ENCODE measurements around the gene COMMD6.

Gene COMMD6

GRCh38 chr13:75533861-75534260 is 3.8 kb downstream of the COMMD6 start:
- TF ChIP-seq EZH2 (IDR thresholded peaks at IDR 0.05; ENCODE audit: borderline replicate concordance, low read length) (no peak), CTCF (IDR thresholded peaks at IDR 0.05; ENCODE audit: low read length) (no peak)
- H2AFZ ChIP-seq (ENCODE audit: low read length): no peak overlapping the region
- H3K79me2 ChIP-seq (ENCODE audit: insufficient read depth, low read length): peaks cover 7% of the 10 kb centered on the region; the same call in 1 of the 2 replicates
- H3K9ac ChIP-seq (ENCODE audit: low read length): no peak overlapping the region
- peaks cover 18% of the 10 kb centered on the region for H3K4me1 ChIP-seq (ENCODE audit: insufficient read depth, low read length, severe bottlenecking)
- no peaks in the 10 kb centered on the region for H3K9me3 ChIP-seq (ENCODE audit: low read length)
- H3K27ac ChIP-seq (ENCODE audit: low read depth, low read length, poor library complexity, severe bottlenecking): no peak overlapping the region
- peaks cover 23% of the 10 kb centered on the region for H3K36me3 ChIP-seq (ENCODE audit: insufficient read depth, low read length)
- H3K27me3 ChIP-seq (ENCODE audit: insufficient read depth, low read length): no peaks in the 10 kb centered on the region
- no peaks in the 10 kb centered on the region for H4K20me1 ChIP-seq (ENCODE audit: insufficient read depth, low read length)
- H3K4me2 ChIP-seq (ENCODE audit: low read length): no peak overlapping the region
- no peaks in the 10 kb centered on the region for H3F3A ChIP-seq (ENCODE audit: insufficient read depth, low read length)
- no peak overlapping the region for H3K4me3 ChIP-seq (ENCODE audit: low read depth, low read length, poor library complexity, severe bottlenecking)
- H3K9me2 ChIP-seq (ENCODE audit: low read depth, low read length): no peaks in the 10 kb centered on the region

GRCh38 chr13:75530549-75530961 is 7.1 kb downstream of the COMMD6 start:
- Histone ChIP-seq H4K20me1 (ENCODE audit: insufficient read depth, low read length) (no peaks in the 10 kb centered on the region), H2AFZ (ENCODE audit: low read length) (no peak overlapping the region), H3K27ac (ENCODE audit: low read depth, low read length, poor library complexity, severe bottlenecking) (no peak overlapping the region), H3K4me3 (ENCODE audit: low read depth, low read length, poor library complexity, severe bottlenecking) (no peak overlapping the region), H3K4me1 (ENCODE audit: insufficient read depth, low read length, severe bottlenecking) (no peaks in the 10 kb centered on the region), H3K27me3 (ENCODE audit: insufficient read depth, low read length) (no peaks in the 10 kb centered on the region), H3K9me2 (ENCODE audit: low read depth, low read length) (no peaks in the 10 kb centered on the region), H3K4me2 (ENCODE audit: low read length) (no peak overlapping the region), H3K36me3 (ENCODE audit: insufficient read depth, low read length) (peaks cover 37% of the 10 kb centered on the region), H3K79me2 (ENCODE audit: insufficient read depth, low read length) (no peaks in the 10 kb centered on the region), H3K9me3 (ENCODE audit: low read length) (no peaks in the 10 kb centered on the region), H3K9ac (ENCODE audit: low read length) (no peak overlapping the region), H3F3A (ENCODE audit: insufficient read depth, low read length) (no peaks in the 10 kb centered on the region)
- no peak for TF ChIP-seq EZH2 (IDR thresholded peaks at IDR 0.05; ENCODE audit: borderline replicate concordance, low read length)
- no peak for TF ChIP-seq CTCF (IDR thresholded peaks at IDR 0.05; ENCODE audit: low read length)

GRCh38 chr13:75521956-75522355 is 15.7 kb downstream of the COMMD6 start:
- H3K36me3 ChIP-seq (ENCODE audit: insufficient read depth, low read length): peaks cover 13% of the 10 kb centered on the region
- no peak overlapping the region for H3K9ac ChIP-seq (ENCODE audit: low read length)
- no peaks in the 10 kb centered on the region for H3F3A ChIP-seq (ENCODE audit: insufficient read depth, low read length)
- no peaks in the 10 kb centered on the region for H3K9me2 ChIP-seq (ENCODE audit: low read depth, low read length)
- H3K4me2 ChIP-seq (ENCODE audit: low read length): no peak overlapping the region
- H2AFZ ChIP-seq (ENCODE audit: low read length): no peak overlapping the region
- no peak overlapping the region for H3K4me3 ChIP-seq (ENCODE audit: low read depth, low read length, poor library complexity, severe bottlenecking)
- H3K27me3 ChIP-seq (ENCODE audit: insufficient read depth, low read length): no peaks in the 10 kb centered on the region
- H3K4me1 ChIP-seq (ENCODE audit: insufficient read depth, low read length, severe bottlenecking): no peaks in the 10 kb centered on the region
- H3K27ac ChIP-seq (ENCODE audit: low read depth, low read length, poor library complexity, severe bottlenecking): no peak overlapping the region
- no peaks in the 10 kb centered on the region for H4K20me1 ChIP-seq (ENCODE audit: insufficient read depth, low read length)
- H3K9me3 ChIP-seq (ENCODE audit: low read length): 0 out of 2 replicates have a peak, but pooled peaks cover 3% of the 10 kb centered on the region
- no peaks in the 10 kb centered on the region for H3K79me2 ChIP-seq (ENCODE audit: insufficient read depth, low read length)
- TF ChIP-seq EZH2 (IDR thresholded peaks at IDR 0.05; ENCODE audit: borderline replicate concordance, low read length) (no peak), CTCF (IDR thresholded peaks at IDR 0.05; ENCODE audit: low read length) (no peak)

All from OCI-LY1 (cell line).